IPS DF 6.9 (cell line): ENCODE results near the gene SECISBP2L.

Experiments
- DNase-seq: peaks from one replicate; pipeline ENCODE4 v3.0.0-alpha.2; 2013; ENCODE audit warnings: low read depth, low spot score
- H3K27ac ChIP-seq: one replicate; pipeline ENCODE4 v1.5.1; 2013; ENCODE audit warnings: low read length, control low read depth
- H3K27me3 ChIP-seq: 2 replicates; pipeline ENCODE4 v1.6.1; 2013; ENCODE audit warnings: mild to moderate bottlenecking, low read length; ENCODE audit not compliant: control insufficient read depth, insufficient read depth
- H3K36me3 ChIP-seq: 2 replicates; pipeline ENCODE4 v1.6.1; 2013; ENCODE audit warnings: low read length; ENCODE audit not compliant: control insufficient read depth, insufficient read depth
- H3K4me1 ChIP-seq: 2 replicates; pipeline ENCODE4 v1.6.1; 2013; ENCODE audit warnings: low read length; ENCODE audit not compliant: control insufficient read depth, insufficient read depth
- H3K4me3 ChIP-seq: 2 replicates; pipeline ENCODE4 v1.5.1; 2013; ENCODE audit warnings: mild to moderate bottlenecking, low read length
- H3K9me3 ChIP-seq: 2 replicates; pipeline ENCODE4 v1.6.1; 2013; ENCODE audit warnings: low read length, inconsistent platforms; ENCODE audit not compliant: control insufficient read depth, insufficient read depth
- WGBS: extraction: QIAGEN DNeasy Blood & Tissue Kit; methylation state at CpG from one replicate; pipeline ENCODE4 v1.1.7; 2013; ENCODE audit warnings: mixed read lengths, missing lambda C conversion rate; ENCODE audit not compliant: insufficient read length, insufficient coverage; 5-methylcytosine and 5-hydroxymethylcytosine counted together

Gene SECISBP2L

DNA sequence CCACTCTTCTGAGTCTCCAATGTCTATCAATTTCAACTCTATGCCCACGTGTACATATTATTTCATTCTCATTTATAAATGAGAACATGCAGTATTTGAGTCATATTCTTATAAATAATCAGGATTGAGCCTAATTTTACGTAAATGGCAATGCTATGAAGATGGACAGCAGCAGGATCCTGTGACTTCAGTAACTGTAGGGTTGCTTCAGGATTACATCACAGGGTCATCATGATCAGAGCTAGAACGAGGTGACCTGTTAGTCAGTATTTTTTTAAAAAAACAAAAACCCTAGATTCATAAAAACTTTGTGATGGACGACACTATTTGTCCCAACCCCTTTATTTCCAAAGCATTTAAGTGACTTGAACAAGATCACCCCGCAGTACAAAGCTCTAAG lies 104.3 kb downstream of the SECISBP2L start:
- H3K27ac ChIP-seq: no peak overlapping the region
- no peak overlapping the region for H3K4me3 ChIP-seq
- no peak for DNase-seq
- H3K4me1 ChIP-seq: no peaks in the 10 kb centered on the region
- H3K36me3 ChIP-seq: no peaks in the 10 kb centered on the region
- no peaks in the 10 kb centered on the region for H3K27me3 ChIP-seq
- no peaks in the 10 kb centered on the region for H3K9me3 ChIP-seq
- WGBS: no CpG with 5 or more reads among the region's 5 CpGs

- DNase-seq: no peak
- H3K4me1 ChIP-seq: no peaks in the 10 kb centered on the region
- H3K36me3 ChIP-seq: no peaks in the 10 kb centered on the region
- no peaks in the 10 kb centered on the region for H3K27me3 ChIP-seq
- H3K4me3 ChIP-seq: no peak overlapping the region
- H3K9me3 ChIP-seq: no peaks in the 10 kb centered on the region
- no CpG with 5 or more reads among the region's 6 CpGs for WGBS
- no peak overlapping the region for H3K27ac ChIP-seq
These were observed 105.7 kb downstream of the SECISBP2L start for GRCh38 chr15:48940508-48940907.

GRCh38 chr15:48939648-48940047 lies 106.6 kb downstream of the SECISBP2L start:
- no peak overlapping the region for H3K4me3 ChIP-seq
- H3K27ac ChIP-seq: no peak overlapping the region
- no peak for DNase-seq

More at GRCh38 chr15:48939648-48940047, 106.6 kb downstream of the SECISBP2L start:
- Histone ChIP-seq H3K9me3 (no peaks in the 10 kb centered on the region), H3K27me3 (no peaks in the 10 kb centered on the region), H3K4me1 (no peaks in the 10 kb centered on the region), H3K36me3 (no peaks in the 10 kb centered on the region)
- WGBS: no CpG with 5 or more reads among the region's 4 CpGs
